ENCODE measurements around the gene SLC25A26.
A peak's percentile ranks its signal among the peaks of the same experiment; 100 is the strongest.
"Not testable (repeated sequence)": the region's sequence is repeated elsewhere in the genome, so short reads cannot be mapped to it uniquely, and the experiment has no call there.

SLC25A26 gene, protein sequence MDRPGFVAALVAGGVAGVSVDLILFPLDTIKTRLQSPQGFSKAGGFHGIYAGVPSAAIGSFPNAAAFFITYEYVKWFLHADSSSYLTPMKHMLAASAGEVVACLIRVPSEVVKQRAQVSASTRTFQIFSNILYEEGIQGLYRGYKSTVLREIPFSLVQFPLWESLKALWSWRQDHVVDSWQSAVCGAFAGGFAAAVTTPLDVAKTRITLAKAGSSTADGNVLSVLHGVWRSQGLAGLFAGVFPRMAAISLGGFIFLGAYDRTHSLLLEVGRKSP

GRCh38 chr3:66220602-66221377 lies at the start of gene SLC25A26:
TSS of gene SLC25A26 (plus strand) at chr3:66221001. CDS start at chr3:66221095, 94 bp downstream.
- peak; percentile 89 to 94 for DNase-seq

GRCh38 chr3:66172394-66172793 lies 48.4 kb upstream of the SLC25A26 start:
- no peak for DNase-seq

- peak; percentile 29 to 58 for DNase-seq
Observed at GRCh38 chr3:66177026-66177425, 43.8 kb upstream of the SLC25A26 start.

DNA sequence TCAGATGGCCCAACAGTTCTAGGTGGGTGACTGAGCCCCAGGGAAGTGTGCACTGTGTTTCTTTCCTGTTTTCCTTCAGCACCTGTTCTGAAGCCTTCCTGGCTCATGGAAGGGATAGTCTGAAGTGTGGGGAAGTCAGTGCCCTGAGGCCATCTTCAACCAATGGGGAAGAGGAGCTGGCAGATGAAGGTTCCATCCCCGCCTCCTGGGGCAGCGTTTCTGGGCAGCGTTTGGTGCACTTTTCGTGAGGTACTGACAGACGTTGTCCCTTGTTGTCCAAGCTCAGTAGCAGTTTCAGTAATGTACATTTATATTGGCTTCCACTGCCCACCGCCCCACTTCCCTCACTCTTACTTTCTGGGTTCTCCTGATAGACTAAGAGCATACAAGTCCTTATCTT lies 42.6 kb upstream of the SLC25A26 start:
- no peak for DNase-seq

DNA sequence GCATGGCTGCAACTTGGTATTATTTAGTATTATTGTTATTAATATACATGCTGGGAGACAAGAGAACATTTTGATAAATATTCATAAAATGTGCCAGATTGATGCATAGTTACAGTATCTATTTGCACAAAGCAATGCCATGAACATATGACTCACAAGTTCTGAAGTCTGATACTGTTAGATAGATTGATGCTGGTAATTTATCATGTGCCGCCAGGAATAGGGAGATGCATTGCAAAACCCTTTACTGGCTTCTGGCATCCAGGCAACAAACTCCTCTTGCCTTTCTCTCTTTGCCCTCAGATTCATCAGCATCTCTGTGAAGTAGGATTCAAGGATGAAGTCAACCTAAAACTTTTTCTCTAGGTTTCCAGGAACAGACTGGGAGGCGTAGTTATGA lies 41.0 kb upstream of the SLC25A26 start:
- DNase-seq, result no peak

- DNase-seq, result no peak
Observed at GRCh38 chr3:66181764-66182163, 39.0 kb upstream of the SLC25A26 start.

GRCh38 chr3:66182246-66182645 lies 38.6 kb upstream of the SLC25A26 start:
- no peak for DNase-seq

DNA sequence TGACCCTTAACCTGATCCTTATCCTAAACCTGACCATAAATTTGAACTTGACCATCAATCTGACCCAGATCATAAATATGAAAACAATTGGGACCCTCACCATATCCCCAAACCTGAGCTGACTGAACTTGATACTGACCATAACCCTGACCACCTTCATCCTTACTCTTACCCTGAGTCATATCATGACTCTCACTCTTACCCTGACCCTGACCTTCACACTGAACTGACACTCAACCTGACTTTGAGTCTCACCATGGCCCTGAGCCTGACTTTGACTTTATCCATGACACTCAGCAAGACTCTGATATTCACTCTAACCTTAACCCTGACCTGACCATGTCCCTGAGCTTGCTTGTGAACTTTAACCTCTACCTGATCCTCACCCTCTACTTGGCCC lies 34.3 kb upstream of the SLC25A26 start:
- no peak for DNase-seq

- DNase-seq, result peak; percentile 50 to 61
Observed at GRCh38 chr3:66195347-66195783, 25.4 kb upstream of the SLC25A26 start.

DNA sequence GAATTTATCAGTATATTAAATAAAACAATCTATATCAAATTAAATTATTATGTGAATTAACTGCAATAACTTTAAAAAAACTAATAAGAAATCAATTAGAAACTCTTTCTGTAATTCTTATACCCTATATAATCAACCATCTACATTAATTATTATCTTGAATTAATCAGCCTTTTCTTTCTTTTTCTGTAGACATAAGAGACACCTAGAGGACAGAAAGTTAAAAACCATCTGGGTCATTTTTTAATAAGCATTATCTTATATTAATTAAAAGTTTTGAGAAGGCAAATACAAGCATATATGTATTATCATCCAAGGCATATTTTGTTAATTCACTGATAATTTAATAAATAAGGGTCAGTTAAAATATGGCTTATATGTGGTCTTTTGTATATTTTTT lies 24.2 kb upstream of the SLC25A26 start:
- DNase-seq, result peak in 1 of 2 donors; percentile 23

- no peak for DNase-seq
Observed at GRCh38 chr3:66198437-66199088, 22.2 kb upstream of the SLC25A26 start.

DNA sequence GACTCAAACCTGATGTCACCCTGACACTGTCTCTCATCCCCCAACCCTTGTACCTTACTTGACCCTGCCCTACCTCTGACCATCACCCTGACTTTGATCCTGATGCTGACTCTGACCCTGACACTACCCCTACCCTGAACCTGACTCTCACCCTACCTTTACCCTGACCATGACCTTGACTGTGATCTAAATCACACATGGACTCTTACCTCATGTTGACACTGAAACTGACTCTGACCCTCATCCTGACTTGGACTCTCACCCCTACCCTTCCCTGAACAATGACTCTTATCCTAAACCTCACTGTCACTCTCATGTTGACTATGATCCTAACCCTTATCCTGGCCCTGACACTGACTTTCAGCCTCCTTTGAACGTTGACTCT lies 21.7 kb upstream of the SLC25A26 start:
- DNase-seq, result no peak

GRCh38 chr3:66200147-66200546 lies 20.7 kb upstream of the SLC25A26 start:
- DNase-seq, result no peak

DNA sequence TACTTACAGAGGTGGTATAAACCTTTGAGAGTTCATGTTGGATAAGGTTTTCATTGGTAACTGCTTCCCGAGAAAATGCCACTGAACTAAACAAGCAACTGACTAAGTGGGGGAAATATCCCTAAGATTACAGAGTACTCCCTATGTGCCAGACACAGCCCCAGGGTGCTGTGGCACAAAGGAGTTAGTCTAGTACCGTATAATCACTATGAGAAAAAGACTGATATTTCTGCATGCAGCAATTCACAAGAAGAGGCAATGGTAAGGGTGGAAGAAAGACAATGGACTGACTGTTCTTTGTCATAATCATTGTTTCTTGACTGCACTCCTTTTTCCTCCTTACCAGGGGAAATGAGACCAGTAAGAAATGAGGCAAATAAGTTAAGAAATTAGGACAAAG lies 20.0 kb upstream of the SLC25A26 start:
- no peak for DNase-seq

DNA sequence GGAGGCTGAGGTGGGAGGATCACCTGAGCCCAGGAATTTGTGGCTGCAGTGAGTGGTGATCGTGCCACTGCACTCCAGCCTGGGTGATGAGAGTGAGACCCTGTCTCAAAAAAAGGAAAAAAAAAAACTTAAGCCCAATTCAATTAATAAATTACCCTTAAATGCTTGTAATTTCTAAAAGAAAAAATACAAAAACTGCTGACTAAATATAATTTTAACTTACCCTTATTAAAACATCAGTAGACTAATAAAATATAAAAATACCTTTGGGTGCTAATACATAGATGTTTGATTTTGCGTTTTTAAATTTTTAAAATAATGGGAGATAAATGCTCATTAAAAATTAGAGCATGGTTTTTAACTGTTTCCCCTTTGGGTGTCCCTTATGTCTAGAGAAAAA lies 17.5 kb upstream of the SLC25A26 start:
- no peak for DNase-seq

GRCh38 chr3:66206806-66207205 lies 14.0 kb upstream of the SLC25A26 start:
- DNase-seq, result no peak

DNA sequence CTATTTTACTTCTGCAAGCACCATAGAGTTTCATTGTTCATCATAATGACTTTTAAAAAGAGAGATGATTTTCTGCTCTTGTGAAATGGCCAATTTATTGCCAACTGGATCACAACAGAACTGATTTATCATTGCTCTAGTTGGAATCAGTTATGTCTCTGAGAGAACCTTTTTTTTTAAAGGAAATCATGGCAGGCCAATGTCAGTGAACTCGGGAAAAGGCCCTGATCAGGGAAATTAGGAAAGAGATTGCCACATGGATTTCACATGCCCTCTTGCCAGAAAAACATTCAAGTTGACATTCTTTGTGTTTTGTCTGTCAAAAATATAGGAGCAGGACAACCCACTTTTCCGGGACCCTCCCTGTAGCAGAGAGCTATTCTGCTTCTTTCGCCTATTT lies 12.6 kb upstream of the SLC25A26 start:
- no peak for DNase-seq

GRCh38 chr3:66210687-66211295 lies 10.0 kb upstream of the SLC25A26 start:
- DNase-seq, result no peak

DNA sequence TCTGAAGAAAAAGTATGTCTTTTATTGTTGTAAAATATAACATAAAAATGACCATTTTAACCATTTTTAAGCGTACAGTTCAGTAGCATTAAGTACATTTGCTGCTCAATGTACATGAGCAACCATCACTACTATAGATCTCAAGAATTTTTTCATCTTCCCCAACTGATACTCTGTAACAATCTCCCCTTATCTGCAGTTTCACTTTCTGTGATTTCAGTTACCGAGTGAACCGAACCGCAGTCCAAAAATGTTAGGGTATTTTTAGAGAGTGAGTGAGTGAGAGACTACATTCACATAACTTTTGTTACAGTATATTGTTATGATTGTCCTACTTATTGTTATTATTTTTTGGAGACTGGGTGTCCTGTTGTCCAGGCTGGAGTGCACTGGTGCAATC lies 9.0 kb upstream of the SLC25A26 start:
- DNase-seq, result no peak

GRCh38 chr3:66215106-66215505 lies 5.7 kb upstream of the SLC25A26 start:
- DNase-seq, result no peak

DNA sequence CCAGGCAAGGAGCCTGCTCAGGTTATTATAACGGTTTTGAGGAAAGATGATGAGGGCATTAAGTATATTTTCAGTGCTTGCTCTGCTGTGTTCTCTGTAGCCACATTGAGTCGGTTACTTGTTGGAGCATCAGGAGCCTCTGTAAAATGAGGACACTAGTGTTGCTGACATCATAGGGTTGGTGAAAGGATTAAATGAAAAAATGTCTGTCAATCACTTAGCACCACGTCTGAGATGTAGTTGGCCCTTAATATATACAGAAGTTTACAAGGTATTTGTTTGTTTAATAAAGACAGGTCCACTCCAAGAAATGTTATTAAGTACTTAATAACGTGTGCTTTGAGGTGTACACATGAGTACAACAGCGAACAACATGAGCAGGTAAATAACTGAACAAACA lies 735 bp upstream of the SLC25A26 start:
- no peak for DNase-seq

- no peak for DNase-seq
Observed at GRCh38 chr3:66224220-66224619, 3.4 kb downstream of the SLC25A26 start.

GRCh38 chr3:66226093-66226492 lies 5.3 kb downstream of the SLC25A26 start:
- DNase-seq, result not testable (repeated sequence)
